Vagina (tissue), 2 donors: ENCODE data around the gene ABLIM1.

ENCODE experiments used
- POLR2A ChIP-seq, 2 donors: fragments of 450-650 bp; IDR thresholded peaks; one replicate each; pipeline ENCODE4 v1.6.1; 2017; ENCODE audit warnings: antibody characterized with exemption in 2 of 2, mild to moderate bottlenecking in 2 of 2, moderate library complexity in 2 of 2
- TF ChIP-seq, protein P1 (sequence below), 3 experiments: fragments of 450-650 bp in 2 of 3; fragments of 200-600 bp in 1 of 3; sonication (generic) in 1 of 3; IDR thresholded peaks; one replicate each; pipeline ENCODE4 v1.5.1; 2017 to 2019; ENCODE audit warnings: antibody characterized with exemption in 3 of 3, mild to moderate bottlenecking in 2 of 3, moderate library complexity in 2 of 3

DNA sequence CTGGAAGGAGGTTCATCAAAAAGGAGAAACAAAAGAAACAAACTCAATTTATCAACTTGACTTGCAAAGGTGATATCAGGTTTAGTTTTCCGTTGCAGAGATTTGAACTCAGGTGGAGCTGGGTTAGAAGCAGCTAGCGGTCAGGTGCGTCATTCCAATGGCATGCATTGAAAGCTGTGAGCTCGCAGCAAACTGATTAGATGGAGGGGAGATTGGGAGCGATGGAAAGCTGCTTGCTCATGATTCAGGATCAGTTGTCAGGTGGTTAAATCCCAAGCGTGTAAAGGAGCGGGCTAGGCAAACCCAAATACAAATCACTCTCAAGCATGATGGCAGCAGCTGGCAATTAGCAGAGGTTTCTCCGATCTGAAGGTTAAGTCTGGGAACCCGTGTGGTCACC, 204.5 kb downstream of the ABLIM1 start:
- TF ChIP-seq, protein P1, sequence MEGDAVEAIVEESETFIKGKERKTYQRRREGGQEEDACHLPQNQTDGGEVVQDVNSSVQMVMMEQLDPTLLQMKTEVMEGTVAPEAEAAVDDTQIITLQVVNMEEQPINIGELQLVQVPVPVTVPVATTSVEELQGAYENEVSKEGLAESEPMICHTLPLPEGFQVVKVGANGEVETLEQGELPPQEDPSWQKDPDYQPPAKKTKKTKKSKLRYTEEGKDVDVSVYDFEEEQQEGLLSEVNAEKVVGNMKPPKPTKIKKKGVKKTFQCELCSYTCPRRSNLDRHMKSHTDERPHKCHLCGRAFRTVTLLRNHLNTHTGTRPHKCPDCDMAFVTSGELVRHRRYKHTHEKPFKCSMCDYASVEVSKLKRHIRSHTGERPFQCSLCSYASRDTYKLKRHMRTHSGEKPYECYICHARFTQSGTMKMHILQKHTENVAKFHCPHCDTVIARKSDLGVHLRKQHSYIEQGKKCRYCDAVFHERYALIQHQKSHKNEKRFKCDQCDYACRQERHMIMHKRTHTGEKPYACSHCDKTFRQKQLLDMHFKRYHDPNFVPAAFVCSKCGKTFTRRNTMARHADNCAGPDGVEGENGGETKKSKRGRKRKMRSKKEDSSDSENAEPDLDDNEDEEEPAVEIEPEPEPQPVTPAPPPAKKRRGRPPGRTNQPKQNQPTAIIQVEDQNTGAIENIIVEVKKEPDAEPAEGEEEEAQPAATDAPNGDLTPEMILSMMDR (IDR thresholded peaks at IDR 0.05): no peak
- TF ChIP-seq POLR2A (IDR thresholded peaks at IDR 0.05): no peak
